H1 (cell line): ENCODE measurements around the gene KDM2A. TPM values are rescaled to one million over a fixed set of nuclear protein-coding genes. Genes with fewer than 3 reads are reported as not detected.

Source experiments
- CTCF ChIA-PET: fragments of 300-600 bp; sonication (Branson Sonifier 250); formaldehyde crosslinking; loops from one replicate; lab custom pipeline; 2021; ENCODE audit not compliant: partially characterized antibody; lab: Charles Lee
- POLR2A ChIA-PET: fragments of 300-600 bp; sonication (Branson Sonifier 250); formaldehyde crosslinking; loops from one replicate; lab custom pipeline; 2021; ENCODE audit warnings: inconsistent platforms; ENCODE audit not compliant: partially characterized antibody; lab: Charles Lee
- DNase-seq, 2 experiments: peaks; one replicate each; pipeline versions ENCODE4 v3.0.0 to v3.0.0-alpha.2; 2010 to 2022; ENCODE audit warnings: low spot score in 2 of 2, low read depth in 1 of 2, mixed read lengths in 1 of 2
- FAIRE-seq: peaks from 2 replicates; lab custom pipeline; 2011; peaks lifted over from hg19 to GRCh38; lab: Jason Lieb, UNC
- H2AFZ ChIP-seq: 2 replicates; pipeline ENCODE4 v1.8.1; 2012; ENCODE audit warnings: low read length, inconsistent platforms
- H2AK5ac ChIP-seq: 2 replicates; pipeline ENCODE4 v1.6.1; 2013; ENCODE audit warnings: low read depth, low read length
- H2BK120ac ChIP-seq: replicated peaks from 2 replicates; pipeline ENCODE3; 2013; ENCODE audit warnings: low read depth, low read length, inconsistent platforms
- H2BK12ac ChIP-seq: 2 replicates; pipeline ENCODE4 v1.6.1; 2013; ENCODE audit warnings: low read depth, low read length
- H2BK15ac ChIP-seq: 2 replicates; pipeline ENCODE4 v1.6.1; 2013; ENCODE audit warnings: low read length
- H2BK20ac ChIP-seq: 2 replicates; pipeline ENCODE4 v1.6.1; 2013; ENCODE audit warnings: low read length
- H2BK5ac ChIP-seq: 2 replicates; pipeline ENCODE4 v1.6.1; 2013; ENCODE audit warnings: low read depth, low read length
- H3K14ac ChIP-seq: 2 replicates; pipeline ENCODE4 v1.6.1; 2013; ENCODE audit warnings: inconsistent platforms; ENCODE audit not compliant: insufficient read length
- H3K18ac ChIP-seq: 2 replicates; pipeline ENCODE4 v1.6.1; 2013; ENCODE audit warnings: low read length; ENCODE audit errors: extremely low read depth
- H3K23ac ChIP-seq: 2 replicates; pipeline ENCODE4 v1.6.1; 2013; ENCODE audit warnings: inconsistent platforms; ENCODE audit not compliant: insufficient read length
- H3K23me2 ChIP-seq: 2 replicates; pipeline ENCODE4 v1.6.1; 2013; ENCODE audit warnings: low read depth, low read length
- H3K27ac ChIP-seq: 2 replicates; pipeline ENCODE4 v1.6.1; 2011; ENCODE audit warnings: low read depth, low read length, inconsistent platforms
- H3K27me3 ChIP-seq, 4 experiments: replicated peaks in 1 of 4; 1 replicate in 1 of 4; 2 replicates in 3 of 4; pipeline versions ENCODE4 v1.6.1 to v1.8.1; 2011 to 2013; ENCODE audit warnings: low read length in 3 of 4, mild to moderate bottlenecking in 3 of 4, inconsistent platforms in 2 of 4, mixed read lengths in 2 of 4, moderate library complexity in 1 of 4; ENCODE audit not compliant: control insufficient read depth in 3 of 4, insufficient read depth in 3 of 4; ENCODE audit errors: extremely low read depth in 1 of 4
- H3K36me3 ChIP-seq, 4 experiments: 2 replicates each; pipeline versions ENCODE4 v1.6.1 to v1.8.1; 2011 to 2013; ENCODE audit warnings: mild to moderate bottlenecking in 4 of 4, low read length in 3 of 4, moderate library complexity in 2 of 4, control low read depth in 1 of 4, inconsistent platforms in 1 of 4; ENCODE audit not compliant: insufficient read depth in 4 of 4, control insufficient read depth in 2 of 4
- H3K4ac ChIP-seq: replicated peaks from 2 replicates; pipeline ENCODE3; 2013; ENCODE audit warnings: low read length, low read depth, mixed read lengths, inconsistent platforms; ENCODE audit not compliant: insufficient read length
- H3K4me1 ChIP-seq, 4 experiments: replicated peaks in 1 of 4; 1 replicate in 1 of 4; 2 replicates in 3 of 4; pipeline versions ENCODE4 v1.6.1 to v1.8.1; 2011 to 2013; ENCODE audit warnings: low read length in 3 of 4, inconsistent platforms in 2 of 4, mixed read lengths in 1 of 4; ENCODE audit not compliant: insufficient read depth in 4 of 4, control insufficient read depth in 3 of 4
- H3K4me2 ChIP-seq, 2 experiments: 2 replicates each; pipeline versions ENCODE4 v1.6.1 to v1.8.1; 2011 to 2013; ENCODE audit warnings: low read depth in 2 of 2, low read length in 2 of 2, control low read depth in 1 of 2, inconsistent platforms in 1 of 2, mild to moderate bottlenecking in 1 of 2; ENCODE audit not compliant: insufficient read depth in 1 of 2
- H3K4me3 ChIP-seq, 4 experiments: fragments of 200-600, 300-600 bp in 1 of 4; sonication (generic), shearing (Covaris generic), sonication (Bioruptor Twin) in 1 of 4; 2 replicates each; pipeline versions ENCODE4 v1.5.1 to v1.8.1; 2011 to 2016; ENCODE audit warnings: low read length in 4 of 4, low read depth in 3 of 4, control low read depth in 2 of 4, inconsistent platforms in 2 of 4, mild to moderate bottlenecking in 2 of 4, mixed read lengths in 1 of 4, moderate library complexity in 1 of 4; ENCODE audit not compliant: insufficient read depth in 2 of 4; ENCODE audit errors: extremely low read depth in 1 of 4
- H3K56ac ChIP-seq: replicated peaks from 2 replicates; pipeline ENCODE3; 2013; ENCODE audit warnings: low read depth, mild to moderate bottlenecking, mixed read lengths, low read length, inconsistent platforms; ENCODE audit not compliant: insufficient read length
- H3K79me1 ChIP-seq: 2 replicates; pipeline ENCODE4 v1.6.1; 2013; ENCODE audit warnings: low read depth, low read length, control low read depth
- H3K79me2 ChIP-seq, 2 experiments: 2 replicates each; pipeline versions ENCODE4 v1.6.1 to v1.8.1; 2012 to 2013; ENCODE audit warnings: low read length in 2 of 2, mild to moderate bottlenecking in 2 of 2, inconsistent platforms in 1 of 2; ENCODE audit not compliant: insufficient read depth in 2 of 2, control insufficient read depth in 1 of 2
- H3K9ac ChIP-seq, 4 experiments: replicated peaks in 1 of 4; 1 replicate in 1 of 4; 2 replicates in 3 of 4; pipeline versions ENCODE4 v1.6.1 to v1.8.1; 2011 to 2013; ENCODE audit warnings: low read depth in 3 of 4, low read length in 3 of 4, control low read depth in 2 of 4, mild to moderate bottlenecking in 2 of 4, moderate library complexity in 2 of 4, inconsistent platforms in 1 of 4; ENCODE audit errors: extremely low read depth in 1 of 4
- H3K9me3 ChIP-seq, 2 experiments: 2 replicates each; pipeline versions ENCODE4 v1.6.1 to v1.8.1; 2012 to 2013; ENCODE audit warnings: mild to moderate bottlenecking in 2 of 2, moderate library complexity in 2 of 2, control low read depth in 1 of 2, inconsistent platforms in 1 of 2, low read depth in 1 of 2, low read length in 1 of 2, mixed read lengths in 1 of 2; ENCODE audit not compliant: insufficient read depth in 2 of 2
- H4K20me1 ChIP-seq, 2 experiments: replicated peaks in 1 of 2; 2 replicates each; pipeline versions ENCODE3 to v1.8.1; 2011 to 2013; ENCODE audit warnings: inconsistent platforms in 2 of 2, low read length in 2 of 2, mild to moderate bottlenecking in 1 of 2; ENCODE audit not compliant: insufficient read depth in 2 of 2, control insufficient read depth in 1 of 2
- H4K5ac ChIP-seq: 2 replicates; pipeline ENCODE4 v1.6.1; 2013; ENCODE audit warnings: low read length, low read depth, mixed read lengths, inconsistent platforms; ENCODE audit not compliant: insufficient read length
- H4K8ac ChIP-seq: 2 replicates; pipeline ENCODE4 v1.8.0; 2013; ENCODE audit warnings: mild to moderate bottlenecking, moderate library complexity, low read length, inconsistent platforms; ENCODE audit not compliant: insufficient read depth; ENCODE audit errors: extremely low read depth
- H4K91ac ChIP-seq: replicated peaks from 2 replicates; pipeline ENCODE3; 2013; ENCODE audit warnings: low read length, mixed read lengths, inconsistent platforms; ENCODE audit not compliant: insufficient read length
- KDM4A ChIP-seq: IDR thresholded peaks from one replicate; pipeline ENCODE4 v1.7.1; 2012; ENCODE audit warnings: low read depth, mild to moderate bottlenecking, moderate library complexity, low read length, inconsistent platforms; ENCODE audit not compliant: severe bottlenecking
- MAFK ChIP-seq: IDR thresholded peaks from 2 replicates; pipeline ENCODE4 v1.6.1; 2012; ENCODE audit warnings: low read depth, mild to moderate bottlenecking, improper control_type of control experiment, low read length
- NRF1 ChIP-seq: IDR thresholded peaks from 2 replicates; pipeline ENCODE4 v1.6.1; 2011; ENCODE audit warnings: mild to moderate bottlenecking, low read depth, low read length, improper control_type of control experiment
- POLR2A ChIP-seq, 2 experiments: IDR thresholded peaks; 1 replicate in 1 of 2; 2 replicates in 1 of 2; pipeline ENCODE4 v1.6.1; 2011; ENCODE audit warnings: low read depth in 2 of 2, low read length in 2 of 2, mild to moderate bottlenecking in 2 of 2; ENCODE audit errors: control extremely low read depth in 1 of 2
- RBBP5 ChIP-seq: IDR thresholded peaks from 2 replicates; pipeline ENCODE4 v1.7.1; 2012; ENCODE audit warnings: low read depth, mild to moderate bottlenecking, inconsistent platforms, low read length, moderate library complexity, borderline replicate concordance
- RXRA ChIP-seq: IDR thresholded peaks from 2 replicates; pipeline ENCODE4 v1.6.1; 2011; ENCODE audit warnings: low read depth, mild to moderate bottlenecking, low read length, moderate library complexity; ENCODE audit not compliant: insufficient read depth
- SIRT6 ChIP-seq: IDR thresholded peaks from one replicate; pipeline ENCODE4 v1.7.1; 2012; ENCODE audit warnings: low read length, inconsistent platforms
- SP4 ChIP-seq: IDR thresholded peaks from 2 replicates; pipeline ENCODE4 v1.6.1; 2012; ENCODE audit warnings: low read length, inconsistent platforms
- TAF7 ChIP-seq: optimal IDR thresholded peaks from 2 replicates; pipeline ENCODE3; 2011; ENCODE audit warnings: low read depth, mild to moderate bottlenecking, inconsistent platforms, low read length, moderate library complexity, borderline replicate concordance
- TCF12 ChIP-seq: IDR thresholded peaks from 2 replicates; pipeline ENCODE4 v1.6.1; 2011; ENCODE audit warnings: low read depth, mild to moderate bottlenecking, low read length
- TEAD4 ChIP-seq: IDR thresholded peaks from 2 replicates; pipeline ENCODE4 v1.6.1; 2012; ENCODE audit warnings: low read depth, low read length, inconsistent platforms, mixed read lengths
- WGBS, 2 experiments: shearing (Covaris generic) in 1 of 2; methylation state at CpG; one replicate each; pipeline versions ENCODE4 v1.1.6 to v1.1.7; 2013 to 2015; ENCODE audit warnings: low lambda C conversion rate in 2 of 2, mixed read lengths in 2 of 2, inconsistent platforms in 1 of 2, low coverage in 1 of 2, missing lambda C conversion rate in 1 of 2; ENCODE audit not compliant: insufficient replicate concordance in 2 of 2, insufficient coverage in 1 of 2, insufficient read length in 1 of 2; ENCODE audit errors: extremely low coverage in 1 of 2, missing lambda C conversion rate in 1 of 2; 5-methylcytosine and 5-hydroxymethylcytosine counted together
- polyA plus RNA-seq, 7 experiments: library from polyadenylated mRNA; depleted of rRNA in 3 of 7; stranded (reverse) in 5 of 7; unstranded in 2 of 7; fragments of >200 nt in 5 of 7; fragments of 200-250 nt in 2 of 7; gene quantifications; 1 replicate in 5 of 7; 2 replicates in 1 of 7; 4 replicates in 1 of 7; pipeline versions ENCODE4 v1.2.1 to v1.2.3, GENCODE V29; 2011 to 2013; ENCODE audit warnings: missing spikeins in 2 of 7, mixed read lengths in 2 of 7
- total RNA-seq: library from RNA; stranded (reverse); fragmentation: NEBNext Ultra II Directional; extraction: Animal tissue kit (Norgen Biotek cat#: 25700); gene quantifications from 2 replicates; pipeline ENCODE4 v1.2.1, GENCODE V29; 2021

KDM2A gene
- total and polyA plus RNA-seq, 2 of the 8 experiments (the other 6 are each of a cell fraction or from before 2014, with no cell fraction given) = 55.4 to 66.2 TPM

DNA sequence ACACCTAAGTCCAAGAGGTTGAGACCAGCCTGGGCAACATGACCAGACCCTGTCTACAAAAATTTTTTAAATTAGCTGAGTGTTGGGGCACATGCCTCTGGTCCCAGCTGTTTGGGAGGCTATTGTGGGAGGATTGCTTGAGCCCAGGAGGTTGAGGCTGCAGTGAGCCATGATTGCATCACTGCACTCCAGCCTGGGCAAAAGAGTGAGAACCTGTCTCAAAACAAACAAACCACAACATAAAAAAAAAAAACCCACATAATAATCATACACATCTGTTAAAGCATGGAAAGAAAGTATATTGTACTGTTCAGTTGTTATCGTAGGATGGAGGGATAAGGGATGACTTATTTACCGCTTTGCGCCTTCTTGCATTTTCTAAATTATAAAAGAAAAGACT lies 111.3 kb downstream of the KDM2A start:
- Histone ChIP-seq H2BK5ac (no peak overlapping the region), H3K79me1 (no peaks in the 10 kb centered on the region), H3K4me1 (no peaks in the 10 kb centered on the region), H3K79me2 (no peaks in the 10 kb centered on the region), H3K18ac (no peak overlapping the region), H2BK12ac (no peak overlapping the region), H4K5ac (no peak overlapping the region), H3K14ac (no peak overlapping the region), H3K9me3 (no peaks in the 10 kb centered on the region), H2BK20ac (no peak overlapping the region), H3K27me3 (no peaks in the 10 kb centered on the region), H3K23ac (no peak overlapping the region), H2BK120ac (no peak overlapping the region), H3K56ac (no peak overlapping the region), H3K4me3 (no peak overlapping the region), H3K27ac (no peak overlapping the region), H4K8ac (no peak overlapping the region), H4K91ac (no peak overlapping the region), H3K9ac (no peak overlapping the region), H3K4ac (no peak overlapping the region), H2BK15ac (no peak overlapping the region), H3K23me2 (no peaks in the 10 kb centered on the region), H3K4me2 (no peak overlapping the region), H4K20me1 (no peaks in the 10 kb centered on the region), H3K36me3 (peaks cover 17 to 46% (median 29%) of the 10 kb centered on the region in 4 experiments; a peak in 7 of 8 replicates), H2AK5ac (no peak overlapping the region), H2AFZ (no peak overlapping the region)
- DNase-seq (no peak), FAIRE-seq (no peak)
- TF ChIP-seq NRF1 (no peak), RXRA (no peak), RBBP5 (no peak), KDM4A (no peak), TCF12 (no peak), SP4 (no peak), POLR2A (IDR thresholded peaks at IDR 0.05; ENCODE audit: control extremely low read depth in 1 of 2, low read depth in 2 of 2, low read length in 2 of 2) (no peak), MAFK (no peak), TEAD4 (no peak), TAF7 (no peak), SIRT6 (no peak)
- ChIA-PET POLR2A (interaction anchor here (0.6 to 1.3 kb wide), 2 partner anchors 23 to 202 kb away, joined by 3 read pairs; no protein-coding TSS in a partner anchor), CTCF (interaction anchor here (0.6 to 0.9 kb wide), 3 partner anchors 35 to 182 kb away, joined by 3 to 5 read pairs (median 3); no protein-coding TSS in a partner anchor)
- WGBS, 2 experiments = 90% methylated on average over 3 of the region's 3 CpGs; no CpG with 5 or more reads in 1 of the 2 experiments
